CD4-positive, alpha-beta T cell treated with Interleukin-2 at 100 ng/mL for 4 hours (primary cell): ENCODE measurements around the gene NDP.

Source experiments
- DNase-seq: peaks from one replicate; pipeline ENCODE4 v3.0.0-alpha.2; 2020; ENCODE audit warnings: low spot score

NDP gene

GRCh38 chrX:43973249-43974099 lies at the start of gene NDP:
Gene NDP, minus strand, starts transcription at chrX:43973390. Its CDS starts 14,745 bp downstream, at chrX:43958645.
- DNase-seq, result no peak

DNA sequence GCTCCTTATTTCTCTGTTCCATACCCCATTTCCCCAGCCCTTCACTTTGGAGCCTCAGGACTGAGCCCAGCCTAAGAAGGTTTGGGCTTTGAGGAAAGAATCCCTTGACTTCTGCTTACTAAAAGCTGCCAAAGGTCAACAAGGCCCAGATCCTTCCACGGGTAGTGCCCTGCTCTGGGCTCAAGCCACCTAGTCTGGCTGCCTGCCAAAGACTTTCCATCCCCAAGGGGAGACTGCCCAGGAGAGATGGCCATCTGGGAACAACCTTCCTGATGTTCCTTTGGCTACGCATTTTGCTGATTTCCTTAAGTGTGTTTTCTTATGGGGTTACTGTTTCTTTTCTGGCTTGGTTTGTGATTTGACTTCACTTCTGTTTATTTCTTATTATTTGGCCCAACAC lies 49.8 kb upstream of the NDP start:
- no peak for DNase-seq

GRCh38 chrX:44020693-44021092 lies 47.5 kb upstream of the NDP start:
- DNase-seq, result no peak

- DNase-seq, result no peak
Measured at GRCh38 chrX:44019911-44020310, 46.7 kb upstream of the NDP start.

GRCh38 chrX:44017676-44018075 lies 44.5 kb upstream of the NDP start:
- DNase-seq, result no peak

- no peak for DNase-seq
Measured at GRCh38 chrX:44016906-44017305, 43.7 kb upstream of the NDP start.

DNA sequence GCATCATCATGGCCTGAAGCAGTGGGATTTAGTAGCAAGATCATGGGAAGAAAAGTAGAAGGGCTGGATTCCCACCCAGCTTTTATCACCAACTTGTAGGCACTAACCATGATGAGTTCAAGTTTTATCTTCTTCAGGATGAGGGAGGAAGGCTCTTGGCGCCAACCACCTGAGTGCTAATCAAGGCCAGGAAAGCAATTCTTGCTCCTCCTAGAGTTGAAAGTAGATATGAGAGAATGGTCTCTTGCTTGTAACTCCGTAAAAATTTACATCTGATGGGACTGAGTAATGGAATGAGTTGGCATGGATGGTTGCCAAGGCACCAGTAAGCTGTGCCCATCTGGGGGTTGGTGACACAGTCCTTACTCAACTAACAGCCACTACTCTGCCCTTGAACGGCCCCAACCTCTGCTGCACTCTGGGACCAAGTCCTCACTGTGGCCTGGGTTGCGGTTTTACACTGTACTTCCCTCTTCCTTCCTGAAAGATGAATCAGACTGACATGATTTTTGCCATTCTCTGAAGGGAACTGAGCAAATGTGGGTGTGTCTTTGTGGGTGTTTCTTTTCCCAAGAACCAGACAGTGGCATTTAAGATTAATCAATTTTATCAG lies 39.4 kb upstream of the NDP start:
- DNase-seq, result peak; percentile 50

- no peak for DNase-seq
Measured at GRCh38 chrX:44011506-44011905, 38.3 kb upstream of the NDP start.

- no peak for DNase-seq
Measured at GRCh38 chrX:44010626-44011025, 37.4 kb upstream of the NDP start.

DNA sequence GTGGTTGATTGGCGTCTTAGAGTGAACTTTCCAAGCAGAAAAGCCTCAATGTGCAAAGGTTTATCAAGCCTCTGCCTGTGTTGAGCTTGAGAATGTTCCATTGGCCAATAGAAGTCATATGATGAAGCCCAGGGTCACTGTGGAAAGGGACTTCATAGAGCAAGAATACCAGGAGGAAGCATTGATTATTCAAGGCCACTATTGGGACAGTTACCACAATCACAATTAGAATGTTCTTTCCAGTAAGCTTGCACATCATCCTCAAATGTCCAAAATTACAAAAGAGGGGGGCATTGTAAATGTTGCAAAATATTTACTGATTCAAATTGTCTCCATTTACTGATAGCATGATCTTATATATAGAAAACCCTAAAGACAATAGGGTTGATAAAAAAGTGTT lies 32.9 kb upstream of the NDP start:
- DNase-seq, result no peak

DNA sequence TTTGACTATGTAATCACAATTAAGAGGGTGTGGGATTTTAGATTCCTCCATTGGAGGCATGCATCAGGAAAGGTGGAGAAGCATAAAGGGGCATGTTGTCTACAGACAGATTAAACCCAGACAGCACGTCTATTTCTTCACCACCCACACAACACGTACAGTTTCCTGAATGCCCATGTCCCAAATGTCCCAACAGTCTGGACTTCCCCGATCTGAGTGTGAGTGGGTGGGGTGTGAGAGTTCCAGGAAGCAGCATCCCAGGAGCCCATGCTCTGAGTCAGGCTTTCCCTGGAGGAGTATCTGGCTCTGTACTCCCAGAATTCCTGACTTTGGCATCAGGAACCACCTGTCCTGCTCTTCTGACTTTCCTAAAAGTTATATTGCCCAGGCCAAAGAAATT lies 30.8 kb upstream of the NDP start:
- no peak for DNase-seq

- no peak for DNase-seq
Measured at GRCh38 chrX:44002567-44002966, 29.4 kb upstream of the NDP start.

GRCh38 chrX:43998374-43998773 lies 25.2 kb upstream of the NDP start:
- DNase-seq, result no peak

GRCh38 chrX:43996491-43996890 lies 23.3 kb upstream of the NDP start:
- no peak for DNase-seq

GRCh38 chrX:43986083-43986482 lies 12.9 kb upstream of the NDP start:
- DNase-seq, result no peak

DNA sequence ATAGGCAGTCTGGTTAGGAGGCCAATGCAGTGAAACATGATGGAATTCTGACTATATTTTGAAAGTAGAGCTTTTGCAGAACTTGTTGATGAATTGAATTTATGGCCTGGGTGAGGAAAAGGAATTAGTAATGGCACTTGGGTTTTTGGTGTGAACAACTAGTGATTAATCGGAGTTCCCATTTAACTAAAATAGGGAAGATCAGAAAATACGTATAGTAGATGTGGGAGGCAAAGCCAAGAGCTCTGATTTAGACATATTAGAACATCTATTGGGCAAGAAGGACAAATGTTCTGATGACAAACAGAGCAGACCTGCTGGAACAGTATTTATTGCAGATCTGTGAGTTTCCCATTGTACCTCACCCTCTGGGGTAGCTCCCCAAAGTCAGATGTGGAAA lies 12.3 kb upstream of the NDP start:
- DNase-seq, result no peak

DNA sequence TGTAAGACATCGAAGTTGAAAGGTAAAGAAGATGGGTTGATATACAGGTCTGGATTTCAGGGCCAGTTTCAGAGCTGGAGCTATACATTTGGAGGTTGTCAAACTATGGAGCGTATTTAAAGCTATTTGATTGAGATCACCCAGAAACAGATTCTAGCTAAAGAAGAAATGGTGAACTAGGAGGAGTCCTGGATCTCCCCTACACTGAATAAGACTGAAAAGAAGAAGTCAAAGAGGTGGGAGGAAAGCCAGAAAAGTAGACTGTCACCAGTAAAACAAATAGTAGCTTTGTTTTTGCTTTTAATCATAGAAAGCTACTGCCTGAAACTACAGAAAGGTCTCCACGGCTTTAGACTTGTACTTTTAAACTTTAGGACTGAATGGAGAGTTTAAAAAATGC lies 5.0 kb upstream of the NDP start:
- no peak for DNase-seq

- no peak for DNase-seq
Measured at GRCh38 chrX:43976205-43976604, 3.0 kb upstream of the NDP start.

DNA sequence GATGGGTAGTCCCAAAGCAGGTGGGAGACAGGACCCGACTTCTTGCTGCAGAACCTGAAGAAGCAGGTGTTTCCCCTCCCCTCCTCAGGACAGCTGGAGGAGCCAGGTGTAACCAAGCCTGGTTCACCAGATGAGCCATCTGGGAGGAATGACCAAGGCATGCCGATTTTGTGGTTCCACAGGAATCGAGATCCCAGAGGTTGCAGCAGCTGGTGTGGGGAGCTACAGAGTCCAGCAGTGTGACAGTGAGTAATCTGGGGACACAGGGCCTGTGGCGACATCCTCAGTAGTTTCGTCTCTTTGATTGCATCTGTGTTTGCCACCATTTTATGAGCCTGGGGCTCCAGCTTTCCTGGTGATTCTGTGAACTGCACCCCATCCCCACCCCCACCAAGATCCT lies 2.6 kb upstream of the NDP start:
- DNase-seq, result no peak

DNA sequence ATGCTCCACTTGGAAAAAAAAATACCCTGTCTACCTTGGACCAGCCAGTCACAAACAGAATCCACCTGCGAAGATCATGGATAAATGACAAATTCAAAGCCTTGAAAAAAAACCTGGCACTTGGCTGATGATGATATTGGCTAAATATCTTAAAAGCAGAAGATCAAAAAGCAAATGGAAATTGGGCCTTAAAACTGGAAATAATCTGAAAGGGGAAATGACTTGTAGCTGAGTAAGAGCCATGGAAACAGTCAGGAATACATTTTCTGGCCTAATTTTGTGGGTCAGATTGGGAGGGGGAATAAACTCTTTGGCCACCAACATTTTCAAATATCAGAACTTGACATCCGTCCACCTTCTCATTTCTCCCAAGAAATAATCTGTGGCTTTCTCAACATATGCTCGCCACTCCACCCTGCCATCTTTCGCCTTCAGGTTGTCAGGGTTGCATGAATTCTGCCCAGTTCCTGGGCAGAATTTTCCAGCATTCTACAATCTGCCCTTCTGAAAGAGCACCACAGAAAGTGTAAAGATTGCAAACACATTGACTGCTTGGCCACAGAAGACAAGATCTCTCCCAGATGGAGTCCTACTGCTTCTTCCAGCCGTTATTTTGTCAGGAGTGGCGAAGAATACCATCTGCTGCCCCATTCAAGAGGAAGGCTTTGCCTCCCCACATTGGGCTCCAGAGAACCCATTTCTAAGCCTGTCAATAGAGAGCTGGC lies 1.7 kb upstream of the NDP start:
- no peak for DNase-seq

GRCh38 chrX:43974100-43974475 lies 898 bp upstream of the NDP start:
- no peak for DNase-seq

GRCh38 chrX:43971966-43972961 lies 926 bp downstream of the NDP start:
- DNase-seq, result no peak
